Heart right ventricle (tissue), 16 donors: ENCODE results near the gene AMPD2. TPM values are rescaled to one million over a fixed set of nuclear protein-coding genes. Genes with fewer than 3 reads are reported as not detected.
A peak's percentile ranks its signal among the peaks of the same experiment; 100 is the strongest.

Experiments
- ATAC-seq, 8 donors: fragments of 200-7000 bp; cut with Tn5 transposase; one replicate each; pipeline ENCODE4 v1.9.1; 2020; ENCODE audit warnings: mild to moderate bottlenecking in 8 of 8, moderate library complexity in 8 of 8, moderate number of reproducible peaks in 1 of 8
- DNase-seq, 2 donors: peaks; one replicate each; pipeline ENCODE4 v3.0.0-alpha.2; 2020
- H3K27ac ChIP-seq, 10 donors: fragments of 200-600 bp; sonication (generic) in 2 of 10; one replicate each; pipeline versions ENCODE4 v1.5.0 to v1.8.0; 2020 to 2022; ENCODE audit warnings: mild to moderate bottlenecking in 3 of 10
- H3K27me3 ChIP-seq, 7 donors: fragments of 200-600 bp; one replicate each; pipeline ENCODE4 v1.8.0; 2021 to 2022; ENCODE audit warnings: mild to moderate bottlenecking in 2 of 7
- H3K36me3 ChIP-seq, 9 donors: fragments of 200-600 bp; sonication (generic) in 1 of 9; one replicate each; pipeline versions ENCODE4 v1.5.0 to v1.8.0; 2020 to 2022; ENCODE audit warnings: mild to moderate bottlenecking in 2 of 9
- H3K4me1 ChIP-seq, 9 donors: fragments of 200-600 bp; sonication (generic) in 1 of 9; one replicate each; pipeline versions ENCODE4 v1.5.0 to v1.8.0; 2020 to 2022; ENCODE audit warnings: mild to moderate bottlenecking in 4 of 9
- H3K4me3 ChIP-seq, 10 donors: fragments of 200-600 bp; sonication (generic) in 2 of 10; one replicate each; pipeline versions ENCODE4 v1.5.0 to v1.8.0; 2020 to 2022; ENCODE audit warnings: mild to moderate bottlenecking in 7 of 10, moderate library complexity in 2 of 10
- H3K9me3 ChIP-seq, 11 donors: fragments of 200-600 bp in 10 of 11; sonication (generic) in 2 of 11; one replicate each; pipeline versions ENCODE4 v1.5.0 to v1.8.0; 2013 to 2022; ENCODE audit warnings: mild to moderate bottlenecking in 2 of 11, control low read depth in 1 of 11, moderate library complexity in 1 of 11
- CTCF ChIP-seq, 9 donors: fragments of 200-600 bp; sonication (generic) in 2 of 9; IDR thresholded peaks; one replicate each; pipeline versions ENCODE4 v1.5.0 to v1.8.0; 2021 to 2022; ENCODE audit warnings: antibody characterized with exemption in 9 of 9, mild to moderate bottlenecking in 5 of 9, moderate library complexity in 1 of 9
- WGBS, 2 donors: extraction: QIAGEN DNeasy Blood & Tissue Kit; methylation state at CpG; one replicate each; pipeline ENCODE4 v1.1.7; 2013; ENCODE audit warnings: inconsistent platforms in 1 of 2; 5-methylcytosine and 5-hydroxymethylcytosine counted together
- intact Hi-C, 10 donors: fragments of 100-400 bp; cut with DNase I; formaldehyde crosslinking; loops; one replicate each; pipeline versions ENCODE4 v1.11.1 to v1.14.2; 2022
- polyA plus RNA-seq, 2 donors: library from polyadenylated mRNA; stranded (reverse); fragments of 200-250 nt; gene quantifications; one replicate each; pipeline ENCODE4 v1.2.3, GENCODE V29; 2013
- total RNA-seq, 10 donors: library from RNA; stranded (reverse); fragmentation: NEBNext Ultra II Directional in 3 of 10; extraction: Animal tissue kit (Norgen Biotek cat#: 25700) in 3 of 10; gene quantifications; one replicate each; pipeline versions ENCODE4 v1.2.1 to v1.2.4, GENCODE V29; 2021 to 2023
- donor health status: Arrhythmogenic right ventricular cardiomyopathy.
- donor health status: ischemic (EF 13 %, LVEDD 7.1; RV severe dilation, severe dysfunction).
- donor health status: healthy with polysubstance abuse.
- donor health status: DM: no; HTN: yes; CAD: no.
- donor health status: DM: no; HTN: no; CAD: no.
- donor health status: ischemic (EF 25% LVEDD 6.9; RV normal size, moderate dysfunction).
- donor health status: ischemic (EF 25% LVEDD 5.7; RV mildly dilated, moderate dysfunction).
- donor health status: healthy.
- donor health status: DM: yes; HTN: yes; CAD: no.
- donor health status: Ischemic cardiomyopathy.
- donor health status: ischemic (EF 35%, LVEDD 5.7; RV mildly dilated, moderate dysfunction).
- donor health status: nonischemic (EF 11% LVEDD 7.7; RV severe dilation, severe dysfunction).
- donor health status: DM: yes; HTN: yes; CAD: no.
- donor health status: PGD.
- donor health status: ischemic (EF 29% LVEDD 5.4; RV normal size, mild dysfunction).
- donor health status: nonischemic (EF 23%, LVEDD 6.1; RV moderate dilation, normal function).

Gene AMPD2
- total and polyA plus RNA-seq, 12 donors, result 6.4 to 18.2 (median 11.5) TPM

DNA sequence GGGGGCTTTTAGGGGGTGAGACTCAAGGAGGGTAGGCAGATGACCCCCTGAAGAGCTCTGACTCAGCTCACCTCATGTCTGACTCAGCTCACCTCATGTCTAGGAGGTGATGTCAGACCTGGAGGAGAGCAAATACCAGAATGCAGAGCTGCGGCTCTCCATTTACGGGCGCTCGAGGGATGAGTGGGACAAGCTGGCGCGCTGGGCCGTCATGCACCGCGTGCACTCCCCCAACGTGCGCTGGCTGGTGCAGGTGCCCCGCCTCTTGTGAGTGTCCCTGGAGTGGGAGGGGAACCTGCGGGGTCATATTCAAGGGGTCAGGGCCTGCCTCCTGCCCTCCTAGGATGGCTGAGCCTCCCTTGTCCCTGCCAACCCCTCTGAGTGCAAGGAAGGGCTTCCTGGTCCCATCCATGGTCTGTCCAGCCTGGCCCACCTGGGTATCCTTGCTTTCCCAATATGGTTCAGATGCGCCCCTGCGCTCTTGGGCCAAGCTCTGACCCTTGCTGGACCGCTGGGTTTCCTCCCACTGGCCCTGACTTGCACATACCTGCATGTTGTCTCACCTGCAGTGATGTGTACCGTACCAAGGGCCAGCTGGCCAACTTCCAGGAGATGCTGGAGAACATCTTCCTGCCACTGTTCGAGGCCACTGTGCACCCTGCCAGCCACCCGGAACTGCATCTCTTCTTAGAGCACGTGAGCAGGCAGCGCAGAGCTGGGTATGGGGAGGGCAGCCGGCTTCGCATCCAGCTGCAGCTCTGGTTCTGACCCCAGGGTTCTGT is 9.1 kb downstream of the AMPD2 start:
- no peak for ATAC-seq
- H3K36me3 ChIP-seq, result peaks cover 0 to 64% (median 30%) of the 10 kb centered on the region in 9 donors
- no peak for DNase-seq
- no peaks in the 10 kb centered on the region for H3K27me3 ChIP-seq
- WGBS, 2 donors, result 90% methylated on average over 23 of the region's 23 CpGs
- TF ChIP-seq CTCF (IDR thresholded peaks at IDR 0.05), result no peak
- H3K4me1 ChIP-seq, result peaks cover 7 to 32% (median 11%) of the 10 kb centered on the region in 9 donors
- intact Hi-C loops, result loop anchor here in 4 of 10 donors (2.0 to 5.0 kb wide), 3 partner anchors 42 to 86 kb away; partner anchors contain the start of gene GNAI3 (in 2 of the 4)
- H3K27ac ChIP-seq, result no peak overlapping the region
- no peaks in the 10 kb centered on the region for H3K9me3 ChIP-seq
- no peak overlapping the region for H3K4me3 ChIP-seq

- TF ChIP-seq CTCF (IDR thresholded peaks at IDR 0.05), result no peak
- no peak for DNase-seq
- no peak overlapping the region for H3K27ac ChIP-seq
- H3K9me3 ChIP-seq, result no peaks in the 10 kb centered on the region
- H3K4me1 ChIP-seq, result peaks cover under 1 to 24% (median 4%) of the 10 kb centered on the region in 9 donors
- H3K27me3 ChIP-seq, result no peaks in the 10 kb centered on the region
- intact Hi-C loops, result loop anchor here in 7 of 10 donors (2.0 to 10.0 kb wide), 5 partner anchors 43 to 355 kb away; partner anchors contain the start of genes GNAI3 (in 4 of the 7) and AHCYL1 (in 2 of the 7)
- H3K4me3 ChIP-seq, result no peak overlapping the region
- ATAC-seq, result no peak
- H3K36me3 ChIP-seq, result peaks cover 0 to 64% (median 30%) of the 10 kb centered on the region in 9 donors
- WGBS, 2 donors, result 90 to 94% methylated on average over 10 of the region's 10 CpGs
Measured at GRCh38 chr1:109629372-109630030, 9.9 kb downstream of the AMPD2 start.

DNA sequence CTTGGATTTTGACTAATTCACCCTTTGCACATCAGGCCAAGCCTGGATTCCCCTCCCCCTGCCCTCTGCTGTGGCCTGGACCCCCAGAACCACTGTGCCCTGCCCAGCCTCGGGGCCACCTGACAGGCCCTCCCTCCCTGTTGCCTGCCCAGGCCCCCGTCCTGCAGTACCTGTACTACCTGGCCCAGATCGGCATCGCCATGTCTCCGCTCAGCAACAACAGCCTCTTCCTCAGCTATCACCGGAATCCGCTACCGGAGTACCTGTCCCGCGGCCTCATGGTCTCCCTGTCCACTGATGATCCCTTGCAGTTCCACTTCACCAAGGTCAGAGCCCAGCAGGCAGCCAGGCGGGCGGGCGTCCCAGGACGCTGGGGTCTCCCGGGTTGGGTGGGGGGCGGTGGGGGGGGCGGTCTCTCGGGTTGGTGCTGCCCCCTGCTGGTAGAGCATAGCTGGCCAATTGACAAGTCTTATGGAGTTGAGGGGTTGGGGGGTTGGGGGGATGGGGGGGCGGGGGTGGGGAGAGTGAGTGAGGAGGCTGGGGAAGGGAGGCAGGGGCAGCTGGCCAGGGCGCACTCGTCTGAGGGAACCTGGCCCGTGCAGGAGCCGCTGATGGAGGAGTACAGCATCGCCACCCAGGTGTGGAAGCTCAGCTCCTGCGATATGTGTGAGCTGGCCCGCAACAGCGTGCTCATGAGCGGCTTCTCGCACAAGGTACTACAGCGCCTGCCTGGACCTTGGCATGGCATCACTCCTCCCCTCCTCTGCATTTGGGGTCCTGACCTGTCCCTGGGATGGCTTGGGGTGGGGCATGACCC is 10.7 kb downstream of the AMPD2 start:
- DNase-seq, result no peak
- TF ChIP-seq CTCF (IDR thresholded peaks at IDR 0.05), result peak; percentile 14 to 50 (median 36)
- H3K4me1 ChIP-seq, result peaks cover 0 to 16% (median 0%) of the 10 kb centered on the region in 9 donors
- H3K27me3 ChIP-seq, result no peaks in the 10 kb centered on the region
- no peak overlapping the region for H3K4me3 ChIP-seq
- intact Hi-C loops, result loop anchor here in 5 of 10 donors (2.0 to 10.0 kb wide), 3 partner anchors 83 to 355 kb away; partner anchors contain the start of genes AHCYL1 (in 2 of the 5) and GNAI3 (in 2 of the 5)
- H3K36me3 ChIP-seq, result peaks cover 0 to 64% (median 30%) of the 10 kb centered on the region in 9 donors
- no peaks in the 10 kb centered on the region for H3K9me3 ChIP-seq
- 80% methylated on average over 29 to 30 of the region's 30 CpGs for WGBS, 2 donors
- ATAC-seq, result peak in 1 of 8 donors; percentile 11
- H3K27ac ChIP-seq, result no peak overlapping the region
